Dendritic cell treated with granulocyte-macrophage colony-stimulating factor and Interleukin-4, amounts not matched to agents 40 ng/mL and 50 ng/mL, for 4 days (primary cell): ENCODE data around the gene COL9A2.

Experiments
- H3K27ac Mint-ChIP-seq: one replicate; pipeline ENCODE4 v1.8.0; 2022; ENCODE audit warnings: mild to moderate bottlenecking, mixed read lengths
- H3K27me3 Mint-ChIP-seq: one replicate; pipeline ENCODE4 v1.8.0; 2022; ENCODE audit warnings: mild to moderate bottlenecking, mixed read lengths
- H3K36me3 Mint-ChIP-seq: one replicate; pipeline ENCODE4 v1.8.0; 2022; ENCODE audit warnings: low read depth, mixed read lengths
- H3K4me1 Mint-ChIP-seq: one replicate; pipeline ENCODE4 v1.8.0; 2022; ENCODE audit warnings: low read depth, mixed read lengths
- H3K4me3 Mint-ChIP-seq: one replicate; pipeline ENCODE4 v1.8.0; 2022; ENCODE audit warnings: mild to moderate bottlenecking, moderate library complexity, mixed read lengths
- H3K9me3 Mint-ChIP-seq: one replicate; pipeline ENCODE4 v1.8.0; 2022; ENCODE audit warnings: mixed read lengths
- intact Hi-C: fragments of 100-400 bp; cut with micrococcal nuclease; formaldehyde crosslinking; loops from one replicate; pipeline ENCODE4 v1.15.0; 2022

COL9A2 gene

GRCh38 chr1:40256401-40257084, 60.5 kb downstream of the COL9A2 start:
- intact Hi-C loops = loop anchor here (5.0 kb wide), 2 partner anchors 94 to 276 kb away; partner anchors contain the start of genes RLF and ZNF684
- peaks cover 3% of the 10 kb centered on the region for H3K4me1 Mint-ChIP-seq

DNA sequence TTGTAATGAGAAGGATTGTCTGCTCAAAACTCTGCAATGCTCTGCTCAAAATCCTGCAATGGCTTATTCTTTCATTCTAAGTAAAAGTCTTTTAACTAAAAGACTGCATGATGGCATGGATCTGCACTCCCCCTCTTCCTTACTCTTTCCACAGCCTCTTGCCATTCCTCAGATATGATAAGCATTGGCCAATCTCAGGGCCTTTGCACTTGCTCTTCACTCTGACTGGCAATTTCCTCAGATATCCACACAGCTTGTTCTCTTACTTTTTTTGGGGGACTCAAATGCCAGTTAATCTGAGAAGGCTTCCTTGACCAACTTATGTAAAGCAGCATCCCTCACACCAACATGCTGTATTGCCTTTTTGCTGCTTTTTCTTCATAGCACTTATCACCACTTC, 61.9 kb downstream of the COL9A2 start:
- Mint-ChIP-seq H3K4me1 (peaks cover 6% of the 10 kb centered on the region), H3K27me3 (no peaks in the 10 kb centered on the region), H3K27ac (no peak overlapping the region), H3K9me3 (no peaks in the 10 kb centered on the region), H3K36me3 (peaks cover 26% of the 10 kb centered on the region), H3K4me3 (no peak overlapping the region)
- intact Hi-C loops = loop anchor here (5.0 kb wide), 2 partner anchors 93 to 277 kb away; partner anchors contain the start of genes RLF and ZNF684

More at GRCh38 chr1:40256401-40257084, 60.5 kb downstream of the COL9A2 start:
- Mint-ChIP-seq H3K4me3 (peak overlapping the region; percentile 97), H3K36me3 (peaks cover 39% of the 10 kb centered on the region), H3K27ac (no peak overlapping the region), H3K9me3 (no peaks in the 10 kb centered on the region), H3K27me3 (no peaks in the 10 kb centered on the region)

- no peak overlapping the region for H3K4me3 Mint-ChIP-seq
- intact Hi-C loops = no loop called here
Observed at GRCh38 chr1:40252601-40253000, 64.5 kb downstream of the COL9A2 start.

DNA sequence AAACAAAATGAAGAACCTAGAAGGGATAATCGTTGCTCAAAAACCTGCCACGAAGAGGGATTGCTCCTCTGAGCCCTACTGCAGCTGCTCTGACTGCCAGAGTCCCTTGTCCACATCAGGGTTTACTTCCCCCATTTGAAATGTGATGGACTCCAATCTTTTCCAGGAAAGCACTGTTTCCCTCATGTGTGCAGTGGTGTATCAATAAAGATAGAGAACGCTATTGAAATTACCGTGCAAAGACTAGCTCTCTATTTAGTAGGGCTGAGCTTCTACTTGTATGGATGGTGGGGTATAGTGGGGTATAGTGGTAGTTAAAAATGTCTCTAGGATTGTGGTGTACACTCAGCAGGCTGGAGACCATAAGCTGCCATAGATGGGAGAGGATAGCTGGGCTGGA, 65.6 kb downstream of the COL9A2 start:
- peak overlapping the region; percentile 42 for H3K27ac Mint-ChIP-seq
- peaks cover 6% of the 10 kb centered on the region for H3K4me1 Mint-ChIP-seq
- no peaks in the 10 kb centered on the region for H3K9me3 Mint-ChIP-seq
- no peak overlapping the region for H3K4me3 Mint-ChIP-seq
- intact Hi-C loops = no loop called here
- H3K27me3 Mint-ChIP-seq = no peaks in the 10 kb centered on the region
- H3K36me3 Mint-ChIP-seq = no peaks in the 10 kb centered on the region

More at GRCh38 chr1:40252601-40253000, 64.5 kb downstream of the COL9A2 start:
- H3K9me3 Mint-ChIP-seq = no peaks in the 10 kb centered on the region
- peaks cover 5% of the 10 kb centered on the region for H3K36me3 Mint-ChIP-seq
- peaks cover 6% of the 10 kb centered on the region for H3K4me1 Mint-ChIP-seq
- H3K27ac Mint-ChIP-seq = peak overlapping the region; percentile 30
- no peaks in the 10 kb centered on the region for H3K27me3 Mint-ChIP-seq
